Measurements from ENCODE around the gene RPL32. TPM values are rescaled to one million over a fixed set of nuclear protein-coding genes. Genes with fewer than 3 reads are reported as not detected.

Gene RPL32
- polyA plus RNA-seq, 2 donors: 2,267 to 2,386 TPM

DNA sequence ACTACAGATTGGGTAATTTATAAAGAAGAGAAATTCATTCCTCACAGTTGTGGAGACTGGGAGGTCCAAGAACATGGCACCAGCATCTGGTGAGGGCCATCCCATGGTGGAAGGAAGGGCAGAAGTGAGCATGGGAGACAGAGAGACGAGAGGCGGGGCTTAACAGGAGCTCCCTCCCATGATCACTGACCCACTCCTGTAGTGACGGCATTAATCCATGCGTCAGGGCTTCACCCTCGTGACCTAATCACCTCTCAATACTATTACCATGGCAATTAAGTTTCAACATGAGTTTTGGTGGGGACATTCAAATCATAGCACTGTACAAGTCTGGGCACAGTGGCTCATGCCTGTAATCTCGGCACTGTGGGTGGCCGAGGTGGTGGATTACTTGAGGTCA, 17.1 kb downstream of the RPL32 start:
- Histone ChIP-seq H3K36me3 (ENCODE audit: control insufficient read depth in 2 of 2, insufficient read depth in 2 of 2, low read length in 1 of 2) (peaks cover 0 to 4% of the 10 kb centered on the region in 2 donors), H3K27me3 (ENCODE audit: control insufficient read depth in 1 of 2, insufficient read depth in 2 of 2, low read length in 2 of 2) (no peaks in the 10 kb centered on the region), H3K27ac (ENCODE audit: low read depth in 2 of 2, low read length in 1 of 2) (no peak overlapping the region), H3K4me3 (ENCODE audit: low read depth in 1 of 2, low read length in 2 of 2) (no peak overlapping the region), H3K9me3 (ENCODE audit: control insufficient read depth in 2 of 2, insufficient read depth in 1 of 2, low read depth in 1 of 2, low read length in 1 of 2) (no peaks in the 10 kb centered on the region), H3K4me1 (ENCODE audit: control insufficient read depth in 2 of 2, insufficient read depth in 2 of 2, low read length in 1 of 2) (peaks cover 0 to 2% of the 10 kb centered on the region in 2 donors)
- WGBS, 2 donors: 77 to 87% methylated on average over 7 of the region's 7 CpGs

DNA sequence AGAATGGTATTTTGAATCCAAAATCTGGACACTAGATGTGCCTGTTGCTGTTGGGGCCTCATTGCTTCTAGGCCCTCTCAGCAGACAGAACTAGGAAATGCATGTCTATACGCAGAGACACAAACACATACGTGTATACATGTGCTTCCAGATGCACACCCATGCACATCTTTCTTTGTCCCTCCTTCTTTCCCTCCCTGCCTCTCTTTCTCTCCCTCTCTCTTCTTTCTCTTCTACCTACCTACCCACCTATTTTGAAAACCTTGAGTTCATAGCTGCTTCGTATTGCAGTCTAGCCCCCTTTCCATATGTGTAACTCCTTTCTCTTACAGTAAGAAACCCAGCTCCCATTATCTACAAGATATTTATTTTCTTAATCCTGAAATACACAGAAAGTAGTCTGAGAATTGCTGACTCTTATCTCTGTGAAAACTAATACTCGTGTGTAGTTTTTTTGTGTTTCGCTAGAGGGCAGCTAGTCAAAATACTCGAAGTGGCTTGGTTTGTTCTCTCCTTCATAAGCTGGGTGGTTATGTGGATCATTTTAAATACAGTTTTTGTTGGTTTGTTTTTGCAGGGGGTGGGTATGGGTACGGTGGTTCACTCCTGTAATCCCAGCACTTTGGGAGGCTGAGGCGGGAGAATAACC, 18.5 kb downstream of the RPL32 start:
- Histone ChIP-seq H3K36me3 (ENCODE audit: control insufficient read depth in 2 of 2, insufficient read depth in 2 of 2, low read length in 1 of 2) (peaks cover 0 to 4% of the 10 kb centered on the region in 2 donors), H3K4me3 (ENCODE audit: low read depth in 1 of 2, low read length in 2 of 2) (no peak overlapping the region), H3K9me3 (ENCODE audit: control insufficient read depth in 2 of 2, insufficient read depth in 1 of 2, low read depth in 1 of 2, low read length in 1 of 2) (no peaks in the 10 kb centered on the region), H3K27ac (ENCODE audit: low read depth in 2 of 2, low read length in 1 of 2) (no peak overlapping the region), H3K27me3 (ENCODE audit: control insufficient read depth in 1 of 2, insufficient read depth in 2 of 2, low read length in 2 of 2) (no peaks in the 10 kb centered on the region), H3K4me1 (ENCODE audit: control insufficient read depth in 2 of 2, insufficient read depth in 2 of 2, low read length in 1 of 2) (peaks cover 0 to 2% of the 10 kb centered on the region in 2 donors)
- WGBS, 2 donors: 42 to 58% methylated on average over 7 to 8 of the region's 8 CpGs

DNA sequence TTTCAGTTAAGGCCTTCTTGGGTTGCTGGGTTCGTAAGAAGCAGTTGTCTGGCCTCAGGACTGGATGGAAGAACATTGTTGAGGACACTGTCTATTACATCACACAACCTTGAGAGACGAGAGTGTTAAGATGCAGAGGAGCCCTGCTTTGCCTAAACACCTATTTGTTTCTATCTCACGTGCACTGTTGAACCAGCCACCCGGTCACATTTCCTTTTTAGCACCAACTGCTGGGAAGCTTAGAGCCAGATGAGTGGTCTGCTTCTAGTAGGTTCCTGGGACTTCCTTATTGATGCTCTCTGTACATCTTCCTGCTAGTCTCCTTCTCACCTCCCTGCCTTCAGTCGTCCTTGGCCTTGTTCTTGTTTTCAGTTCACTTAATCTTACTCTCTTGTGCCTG, 22.6 kb downstream of the RPL32 start:
- no peaks in the 10 kb centered on the region for H3K4me1 ChIP-seq (ENCODE audit: control insufficient read depth in 2 of 2, insufficient read depth in 2 of 2, low read length in 1 of 2)
- H3K27ac ChIP-seq (ENCODE audit: low read depth in 2 of 2, low read length in 1 of 2): no peak overlapping the region
- no peak overlapping the region for H3K4me3 ChIP-seq (ENCODE audit: low read depth in 1 of 2, low read length in 2 of 2)
- H3K27me3 ChIP-seq (ENCODE audit: control insufficient read depth in 1 of 2, insufficient read depth in 2 of 2, low read length in 2 of 2): no peaks in the 10 kb centered on the region
- peaks cover 0 to 9% of the 10 kb centered on the region in 2 donors for H3K36me3 ChIP-seq (ENCODE audit: control insufficient read depth in 2 of 2, insufficient read depth in 2 of 2, low read length in 1 of 2)
- H3K9me3 ChIP-seq (ENCODE audit: control insufficient read depth in 2 of 2, insufficient read depth in 1 of 2, low read depth in 1 of 2, low read length in 1 of 2): no peaks in the 10 kb centered on the region
- 78 to 79% methylated on average over 5 of the region's 5 CpGs for WGBS, 2 donors

DNA sequence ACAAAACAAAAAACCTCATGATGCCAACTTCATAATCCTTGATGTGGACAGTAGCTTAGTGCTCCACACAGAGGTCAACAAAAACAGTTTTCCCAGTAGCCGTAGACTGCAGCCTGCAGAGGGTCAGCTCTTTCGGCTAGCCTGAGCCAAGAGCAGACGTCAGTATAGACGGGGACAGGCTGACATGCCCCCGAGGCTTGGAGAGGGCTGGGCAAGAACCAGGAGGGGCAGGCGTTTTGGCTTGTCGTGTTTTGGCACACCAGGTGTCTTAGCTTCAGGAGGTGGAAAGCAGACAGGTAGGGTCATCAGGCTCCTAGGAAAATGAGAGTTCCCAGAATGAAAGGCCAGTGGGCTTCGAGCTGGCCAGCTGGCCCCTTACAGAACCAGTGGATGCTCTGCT, 23.1 kb downstream of the RPL32 start:
- H3K9me3 ChIP-seq (ENCODE audit: control insufficient read depth in 2 of 2, insufficient read depth in 1 of 2, low read depth in 1 of 2, low read length in 1 of 2): no peaks in the 10 kb centered on the region
- peaks cover 0 to 9% of the 10 kb centered on the region in 2 donors for H3K36me3 ChIP-seq (ENCODE audit: control insufficient read depth in 2 of 2, insufficient read depth in 2 of 2, low read length in 1 of 2)
- no peak overlapping the region for H3K27ac ChIP-seq (ENCODE audit: low read depth in 2 of 2, low read length in 1 of 2)
- no peaks in the 10 kb centered on the region for H3K4me1 ChIP-seq (ENCODE audit: control insufficient read depth in 2 of 2, insufficient read depth in 2 of 2, low read length in 1 of 2)
- no peak overlapping the region for H3K4me3 ChIP-seq (ENCODE audit: low read depth in 1 of 2, low read length in 2 of 2)
- no peaks in the 10 kb centered on the region for H3K27me3 ChIP-seq (ENCODE audit: control insufficient read depth in 1 of 2, insufficient read depth in 2 of 2, low read length in 2 of 2)
- WGBS, 2 donors: 56 to 77% methylated on average over 8 of the region's 8 CpGs

DNA sequence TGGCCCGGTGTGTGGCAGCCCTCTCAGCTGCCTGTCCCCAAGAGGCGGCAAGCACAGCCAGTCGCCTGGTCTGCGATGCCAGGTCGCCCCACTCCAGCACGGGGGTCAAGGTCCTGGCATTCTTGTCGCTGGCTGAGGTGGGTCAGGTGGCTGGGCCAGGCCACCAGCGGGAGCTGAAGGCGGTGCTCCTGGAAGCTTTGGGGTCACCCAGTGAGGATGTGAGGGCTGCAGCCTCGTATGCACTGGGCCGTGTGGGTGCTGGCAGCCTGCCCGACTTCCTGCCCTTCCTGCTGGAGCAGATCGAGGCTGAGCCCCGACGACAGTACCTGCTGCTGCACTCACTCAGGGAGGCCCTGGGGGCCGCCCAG, 24.0 kb downstream of the RPL32 start:
- Histone ChIP-seq H3K36me3 (ENCODE audit: control insufficient read depth in 2 of 2, insufficient read depth in 2 of 2, low read length in 1 of 2) (peaks cover 0 to 9% of the 10 kb centered on the region in 2 donors), H3K27me3 (ENCODE audit: control insufficient read depth in 1 of 2, insufficient read depth in 2 of 2, low read length in 2 of 2) (no peaks in the 10 kb centered on the region), H3K9me3 (ENCODE audit: control insufficient read depth in 2 of 2, insufficient read depth in 1 of 2, low read depth in 1 of 2, low read length in 1 of 2) (no peaks in the 10 kb centered on the region), H3K27ac (ENCODE audit: low read depth in 2 of 2, low read length in 1 of 2) (no peak overlapping the region), H3K4me3 (ENCODE audit: low read depth in 1 of 2, low read length in 2 of 2) (no peak overlapping the region), H3K4me1 (ENCODE audit: control insufficient read depth in 2 of 2, insufficient read depth in 2 of 2, low read length in 1 of 2) (no peaks in the 10 kb centered on the region)
- 61% methylated on average over 16 of the region's 16 CpGs for WGBS, 2 donors

DNA sequence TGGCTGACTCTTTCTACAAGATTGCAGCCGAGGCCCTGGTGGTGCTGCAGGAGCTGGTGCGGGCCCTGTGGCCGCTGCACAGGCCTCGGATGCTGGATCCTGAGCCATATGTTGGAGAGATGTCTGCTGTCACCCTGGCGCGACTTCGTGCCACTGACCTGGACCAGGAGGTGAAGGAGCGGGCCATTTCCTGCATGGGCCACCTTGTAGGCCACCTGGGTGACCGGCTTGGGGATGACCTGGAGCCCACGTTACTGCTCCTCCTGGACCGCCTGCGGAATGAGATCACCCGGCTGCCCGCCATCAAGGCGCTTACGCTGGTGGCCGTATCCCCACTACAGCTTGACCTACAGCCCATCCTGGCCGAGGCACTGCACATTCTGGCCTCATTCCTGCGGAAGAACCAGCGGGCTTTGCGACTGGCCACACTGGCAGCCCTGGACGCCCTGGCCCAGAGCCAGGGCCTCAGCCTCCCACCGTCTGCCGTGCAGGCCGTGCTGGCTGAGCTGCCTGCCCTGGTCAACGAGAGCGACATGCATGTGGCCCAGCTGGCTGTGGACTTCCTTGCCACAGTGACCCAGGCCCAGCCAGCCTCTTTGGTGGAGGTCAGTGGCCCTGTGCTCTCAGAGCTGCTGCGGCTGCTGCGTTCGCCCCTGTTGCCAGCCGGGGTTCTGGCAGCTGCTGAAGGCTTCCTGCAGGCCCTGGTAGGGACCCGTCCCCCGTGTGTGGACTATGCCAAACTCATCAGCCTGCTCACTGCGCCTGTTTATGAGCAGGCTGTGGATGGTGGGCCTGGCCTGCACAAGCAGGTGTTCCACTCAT, 24.6 kb downstream of the RPL32 start:
- 93 to 96% methylated on average over 34 of the region's 34 CpGs for WGBS, 2 donors
- H3K27ac ChIP-seq (ENCODE audit: low read depth in 2 of 2, low read length in 1 of 2): no peak overlapping the region

DNA sequence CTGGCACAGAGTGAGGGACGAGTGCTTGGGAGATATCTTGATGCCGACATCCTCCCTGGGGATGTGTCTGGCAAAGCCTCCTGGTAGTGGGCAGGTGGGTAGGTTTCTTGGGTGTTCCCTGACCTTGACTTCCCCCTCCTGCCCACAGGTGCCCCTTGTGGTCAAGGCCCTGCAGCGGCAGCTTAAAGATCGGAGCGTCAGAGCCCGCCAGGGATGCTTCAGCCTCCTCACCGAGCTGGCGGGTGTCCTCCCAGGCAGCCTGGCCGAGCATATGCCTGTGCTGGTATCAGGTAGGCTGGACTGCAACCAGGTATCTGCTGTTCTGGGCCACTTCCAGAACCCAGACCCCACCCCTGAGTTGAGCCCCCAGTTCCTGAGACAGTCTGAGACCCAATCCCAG, 25.6 kb downstream of the RPL32 start:
- H3K36me3 ChIP-seq (ENCODE audit: control insufficient read depth in 2 of 2, insufficient read depth in 2 of 2, low read length in 1 of 2): peaks cover 0 to 9% of the 10 kb centered on the region in 2 donors
- H3K4me3 ChIP-seq (ENCODE audit: low read depth in 1 of 2, low read length in 2 of 2): no peak overlapping the region
- no peaks in the 10 kb centered on the region for H3K27me3 ChIP-seq (ENCODE audit: control insufficient read depth in 1 of 2, insufficient read depth in 2 of 2, low read length in 2 of 2)
- H3K27ac ChIP-seq (ENCODE audit: low read depth in 2 of 2, low read length in 1 of 2): no peak overlapping the region
- H3K4me1 ChIP-seq (ENCODE audit: control insufficient read depth in 2 of 2, insufficient read depth in 2 of 2, low read length in 1 of 2): peaks cover 0 to 2% of the 10 kb centered on the region in 2 donors
- H3K9me3 ChIP-seq (ENCODE audit: control insufficient read depth in 2 of 2, insufficient read depth in 1 of 2, low read depth in 1 of 2, low read length in 1 of 2): no peaks in the 10 kb centered on the region
- WGBS, 2 donors: 87 to 89% methylated on average over 9 of the region's 9 CpGs

More for the DNA sequence above, 24.6 kb downstream of the RPL32 start:
- Histone ChIP-seq H3K4me1 (ENCODE audit: control insufficient read depth in 2 of 2, insufficient read depth in 2 of 2, low read length in 1 of 2) (no peaks in the 10 kb centered on the region), H3K9me3 (ENCODE audit: control insufficient read depth in 2 of 2, insufficient read depth in 1 of 2, low read depth in 1 of 2, low read length in 1 of 2) (no peaks in the 10 kb centered on the region), H3K4me3 (ENCODE audit: low read depth in 1 of 2, low read length in 2 of 2) (no peak overlapping the region), H3K27me3 (ENCODE audit: control insufficient read depth in 1 of 2, insufficient read depth in 2 of 2, low read length in 2 of 2) (no peaks in the 10 kb centered on the region), H3K36me3 (ENCODE audit: control insufficient read depth in 2 of 2, insufficient read depth in 2 of 2, low read length in 1 of 2) (peaks cover 0 to 9% of the 10 kb centered on the region in 2 donors)

DNA sequence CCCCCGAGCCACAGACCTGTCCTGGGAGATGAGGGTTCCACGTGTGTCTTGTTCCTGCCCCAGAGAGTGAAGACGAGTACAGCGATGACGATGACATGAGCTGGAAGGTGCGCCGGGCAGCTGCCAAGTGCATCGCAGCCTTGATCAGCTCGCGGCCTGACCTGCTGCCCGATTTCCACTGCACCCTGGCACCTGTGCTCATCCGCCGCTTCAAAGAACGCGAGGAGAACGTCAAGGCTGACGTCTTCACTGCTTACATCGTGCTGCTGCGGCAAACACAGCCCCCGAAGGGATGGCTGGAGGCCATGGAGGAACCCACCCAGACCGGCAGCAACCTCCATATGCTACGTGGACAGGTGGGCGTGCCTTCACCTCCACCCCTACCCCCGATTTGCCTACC, 26.3 kb downstream of the RPL32 start:
- Histone ChIP-seq H3K27ac (ENCODE audit: low read depth in 2 of 2, low read length in 1 of 2) (no peak overlapping the region), H3K36me3 (ENCODE audit: control insufficient read depth in 2 of 2, insufficient read depth in 2 of 2, low read length in 1 of 2) (peaks cover 0 to 9% of the 10 kb centered on the region in 2 donors), H3K27me3 (ENCODE audit: control insufficient read depth in 1 of 2, insufficient read depth in 2 of 2, low read length in 2 of 2) (no peaks in the 10 kb centered on the region), H3K4me3 (ENCODE audit: low read depth in 1 of 2, low read length in 2 of 2) (no peak overlapping the region), H3K9me3 (ENCODE audit: control insufficient read depth in 2 of 2, insufficient read depth in 1 of 2, low read depth in 1 of 2, low read length in 1 of 2) (no peaks in the 10 kb centered on the region), H3K4me1 (ENCODE audit: control insufficient read depth in 2 of 2, insufficient read depth in 2 of 2, low read length in 1 of 2) (peaks cover 0 to 2% of the 10 kb centered on the region in 2 donors)
- 90 to 91% methylated on average over 24 of the region's 24 CpGs for WGBS, 2 donors

DNA sequence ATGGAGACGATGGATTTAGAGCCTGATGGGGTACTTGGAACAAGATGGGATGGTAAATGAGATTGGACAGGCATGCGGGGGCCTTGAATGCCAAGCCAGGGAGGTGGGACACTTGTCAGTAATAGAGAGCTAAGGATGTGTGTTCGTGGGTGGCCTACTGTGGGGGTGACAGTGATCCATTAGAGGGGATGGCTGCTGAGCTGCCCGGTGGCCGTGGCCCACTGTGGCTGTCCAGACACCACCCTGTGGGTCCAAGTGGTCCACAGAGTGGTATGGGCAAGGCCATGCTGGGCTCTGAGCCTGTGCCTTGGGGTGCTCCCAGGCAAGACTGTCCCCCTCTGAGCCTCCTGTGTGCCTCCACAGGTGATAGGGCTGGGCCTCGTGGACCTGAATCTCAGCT, 27.4 kb downstream of the RPL32 start:
- H3K36me3 ChIP-seq (ENCODE audit: control insufficient read depth in 2 of 2, insufficient read depth in 2 of 2, low read length in 1 of 2): peaks cover 0 to 9% of the 10 kb centered on the region in 2 donors
- no peaks in the 10 kb centered on the region for H3K9me3 ChIP-seq (ENCODE audit: control insufficient read depth in 2 of 2, insufficient read depth in 1 of 2, low read depth in 1 of 2, low read length in 1 of 2)
- H3K27me3 ChIP-seq (ENCODE audit: control insufficient read depth in 1 of 2, insufficient read depth in 2 of 2, low read length in 2 of 2): no peaks in the 10 kb centered on the region
- peaks cover 0 to 10% of the 10 kb centered on the region in 2 donors for H3K4me1 ChIP-seq (ENCODE audit: control insufficient read depth in 2 of 2, insufficient read depth in 2 of 2, low read length in 1 of 2)
- WGBS, 2 donors: 81 to 87% methylated on average over 4 to 6 of the region's 6 CpGs
- H3K27ac ChIP-seq (ENCODE audit: low read depth in 2 of 2, low read length in 1 of 2): no peak overlapping the region
- H3K4me3 ChIP-seq (ENCODE audit: low read depth in 1 of 2, low read length in 2 of 2): no peak overlapping the region

Data from esophagus (tissue), 2 donors.